NCI-H748 (cell line): ENCODE results near the gene ELAC2.

Source experiments
- DNase-seq: peaks from one replicate; lab custom pipeline; 2025; ENCODE audit not compliant: unreplicated experiment; lab: John Stamatoyannopoulos, UW

The ELAC2 gene

DNA sequence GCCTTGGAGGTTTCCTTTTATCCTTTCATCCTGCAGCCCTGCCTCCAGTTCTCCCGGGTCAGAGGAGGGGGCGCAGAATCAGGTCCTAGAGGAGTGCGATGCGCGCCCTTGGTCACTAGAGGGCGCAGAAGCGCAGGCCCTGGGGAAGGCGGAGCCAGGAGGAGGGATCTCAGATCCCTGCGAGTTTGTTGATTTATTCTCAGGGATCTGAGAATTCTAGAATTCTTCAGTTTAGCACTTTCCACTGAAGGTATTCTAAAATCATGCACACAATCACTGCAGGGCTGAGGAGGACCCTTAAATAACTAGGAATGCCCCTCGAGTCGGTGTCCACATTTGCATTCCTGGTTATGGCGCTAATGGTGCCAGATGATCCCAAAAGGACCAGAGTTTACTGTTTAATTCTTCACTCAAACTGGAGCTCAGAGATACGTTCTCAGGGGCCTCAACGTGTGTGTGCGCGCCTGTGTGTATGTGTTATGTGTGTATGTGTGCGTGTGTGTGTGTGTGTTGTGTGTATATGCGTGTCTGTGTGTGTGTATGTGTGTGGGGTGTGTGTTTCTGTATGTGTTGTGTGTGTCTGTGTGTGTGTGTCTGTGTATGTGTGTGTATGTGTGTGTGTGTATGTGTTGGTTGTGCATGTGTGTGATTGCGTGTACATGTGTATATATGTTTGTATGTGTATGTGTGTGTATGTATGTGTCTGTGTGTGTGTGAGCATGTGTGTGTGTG is 6.9 kb upstream of the ELAC2 start:
- peak; percentile 72 for DNase-seq

DNA sequence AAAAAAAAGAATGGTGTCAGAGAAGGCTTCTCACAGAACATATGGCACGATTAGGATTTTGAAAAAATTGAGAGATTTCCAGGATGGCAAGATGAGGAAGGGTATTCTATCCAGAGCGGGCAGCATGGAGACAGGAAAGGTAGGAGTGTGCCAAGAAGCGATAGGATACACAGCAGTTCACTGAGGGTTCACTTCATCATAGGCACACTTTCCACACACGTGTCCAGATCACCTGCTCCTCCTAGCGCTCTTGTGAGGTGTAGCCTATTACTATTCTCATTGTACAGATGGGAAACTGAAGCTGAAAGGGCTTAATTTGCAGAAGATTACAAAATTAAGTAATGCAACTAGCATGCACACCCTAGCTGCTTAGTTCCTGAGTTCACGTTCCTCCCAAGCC is 6.2 kb upstream of the ELAC2 start:
- peak; percentile 22 for DNase-seq

DNA sequence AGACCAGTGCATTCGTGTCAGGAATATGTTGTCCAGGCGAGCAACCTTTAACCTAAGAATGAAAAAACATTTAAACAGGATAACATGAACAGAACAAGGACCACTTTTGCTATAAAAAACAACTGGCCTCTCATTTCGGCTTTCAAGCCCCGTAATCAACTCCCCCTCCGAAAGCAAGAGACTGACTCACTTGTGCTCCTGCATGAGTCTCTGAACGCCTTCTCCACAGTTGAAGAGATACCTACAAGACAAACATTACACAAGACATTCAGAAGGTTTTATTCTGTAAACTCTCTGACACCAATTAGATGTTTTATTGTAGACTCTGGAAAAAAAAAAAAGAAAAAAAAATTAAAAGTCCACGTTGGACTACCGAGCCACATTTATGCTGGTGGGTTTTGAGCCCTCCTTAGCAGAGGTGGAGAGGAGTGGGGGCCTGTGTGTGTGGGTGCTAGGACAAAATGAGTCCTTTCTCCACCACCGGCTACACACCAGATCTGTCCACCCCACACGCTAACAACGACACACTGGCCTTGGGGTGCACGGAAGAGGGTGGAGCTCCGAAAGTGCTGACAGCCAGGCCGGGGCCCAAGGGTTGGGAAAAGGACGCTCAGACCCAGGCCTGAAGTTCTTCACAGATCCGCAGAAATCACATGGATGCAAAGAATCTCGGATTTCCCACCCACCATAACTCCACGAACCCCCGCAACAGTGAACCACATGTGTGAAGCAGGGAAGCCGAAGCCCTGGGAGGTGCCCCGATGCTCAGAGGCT is 759 bp downstream of the ELAC2 start:
- DNase-seq = no peak

DNA sequence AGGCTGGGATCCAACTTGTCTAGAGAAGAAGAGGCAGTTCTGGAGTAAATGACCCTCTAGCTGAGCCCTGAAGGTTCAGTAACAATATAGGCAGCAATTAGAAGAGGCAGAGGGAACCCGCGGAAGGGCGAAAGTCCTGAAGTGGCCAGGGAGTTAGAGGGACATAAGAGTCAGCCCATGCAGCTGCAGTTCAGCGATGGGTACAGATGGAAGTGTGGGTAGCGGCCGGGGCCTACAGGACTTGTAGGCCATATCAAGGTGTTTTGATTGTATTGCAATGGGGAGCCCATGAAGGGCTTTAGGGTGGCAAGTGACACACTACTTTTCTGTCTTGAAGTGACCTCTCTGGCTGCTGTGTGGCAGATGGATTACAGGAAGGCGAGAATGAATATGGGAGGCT is 3.0 kb downstream of the ELAC2 start:
- no peak for DNase-seq

GRCh38 chr17:13010959-13011358 is 6.9 kb downstream of the ELAC2 start:
- no peak for DNase-seq

- no peak for DNase-seq
Observed at GRCh38 chr17:13008461-13008860, 9.4 kb downstream of the ELAC2 start.

DNA sequence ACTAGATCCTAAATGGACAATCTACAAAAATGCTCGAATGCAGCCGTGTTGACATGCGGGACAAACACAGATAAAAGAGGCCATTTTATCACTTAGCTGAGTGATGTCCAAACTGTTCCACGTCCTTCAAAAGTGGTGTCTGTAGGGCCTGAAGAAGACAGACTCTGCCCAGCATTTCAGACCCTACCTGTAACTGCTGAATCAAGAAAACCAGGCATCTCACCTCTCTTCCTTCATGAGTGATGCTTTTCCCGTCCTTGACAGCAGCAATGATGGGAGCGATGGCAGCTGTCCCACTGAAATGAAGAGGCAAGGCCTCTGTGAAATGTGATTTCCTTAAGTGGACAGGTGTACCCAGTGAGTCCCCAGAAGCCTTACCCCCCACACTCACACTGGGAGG is 12.3 kb downstream of the ELAC2 start:
- DNase-seq = no peak

- no peak for DNase-seq
Observed at GRCh38 chr17:13004336-13004735, 13.5 kb downstream of the ELAC2 start.

DNA sequence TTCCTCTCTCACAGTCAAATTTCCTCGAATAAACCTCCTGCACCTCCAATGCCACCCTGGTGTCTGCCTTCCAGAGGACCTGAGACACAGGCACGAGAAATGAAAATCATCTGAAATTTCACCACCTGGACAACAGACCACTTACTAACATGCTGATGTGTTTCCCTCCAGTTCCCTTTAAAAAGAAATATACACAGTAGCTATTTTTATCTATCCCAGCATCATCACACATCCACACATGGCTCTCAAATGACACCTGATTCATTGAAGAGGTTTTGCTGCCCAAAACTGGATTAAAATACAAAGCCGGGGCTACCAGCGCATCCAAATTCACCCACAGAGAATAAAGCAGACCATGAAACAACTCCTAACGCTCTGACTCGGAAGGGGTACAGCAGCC is 13.9 kb downstream of the ELAC2 start:
- DNase-seq = no peak

DNA sequence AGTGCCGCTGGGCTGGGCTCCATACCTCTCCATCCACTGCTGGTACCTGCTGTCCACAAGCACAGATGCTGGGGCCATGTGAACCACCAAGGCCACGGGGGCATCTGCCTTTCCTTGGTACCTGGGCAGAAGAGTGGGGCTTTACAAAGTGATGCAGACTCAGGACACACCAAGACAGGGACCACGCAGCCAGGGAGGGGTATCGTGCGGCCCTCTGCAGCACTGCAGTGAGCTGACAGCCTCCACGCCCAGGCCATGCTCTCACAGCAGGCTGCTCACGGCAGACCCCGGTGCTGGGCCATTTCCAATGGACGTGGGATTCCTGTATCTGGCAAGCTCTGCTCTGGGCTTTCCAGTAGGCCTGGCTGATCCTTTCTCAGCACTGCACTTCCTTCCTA is 14.4 kb downstream of the ELAC2 start:
- no peak for DNase-seq

DNA sequence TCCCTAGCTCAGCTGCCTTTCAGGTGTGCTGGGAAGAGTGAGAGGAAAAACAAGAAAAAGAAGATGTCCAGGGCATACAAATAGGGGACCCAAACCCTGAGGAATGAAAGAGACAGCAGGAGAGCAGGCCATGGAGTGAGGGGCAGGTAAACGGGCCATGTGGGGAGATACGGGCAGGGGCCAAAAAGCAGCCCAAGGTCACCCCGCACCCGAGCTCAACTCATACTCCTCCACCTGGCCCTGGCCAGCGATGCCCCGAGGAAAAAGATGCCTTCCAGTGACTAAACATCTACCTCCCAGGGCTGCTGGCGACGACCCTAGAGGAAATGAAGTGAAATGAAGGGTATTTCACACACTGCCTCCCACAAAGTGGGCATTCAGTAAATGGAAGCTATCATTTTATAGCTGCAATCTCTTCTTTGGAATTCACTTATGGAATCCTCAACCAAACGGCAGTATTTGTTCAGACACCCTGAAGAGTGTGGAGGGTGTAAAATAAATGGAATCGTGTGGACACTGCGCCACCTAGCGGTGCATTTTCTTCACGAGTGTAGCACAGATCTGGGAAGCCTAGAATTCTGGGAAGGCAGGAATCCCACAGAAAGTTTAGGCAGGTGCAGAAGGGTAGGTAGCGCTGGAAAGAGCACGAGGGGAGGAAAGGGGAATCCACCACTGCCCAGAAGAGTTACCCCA is 14.9 kb downstream of the ELAC2 start:
- peak; percentile 76 for DNase-seq

DNA sequence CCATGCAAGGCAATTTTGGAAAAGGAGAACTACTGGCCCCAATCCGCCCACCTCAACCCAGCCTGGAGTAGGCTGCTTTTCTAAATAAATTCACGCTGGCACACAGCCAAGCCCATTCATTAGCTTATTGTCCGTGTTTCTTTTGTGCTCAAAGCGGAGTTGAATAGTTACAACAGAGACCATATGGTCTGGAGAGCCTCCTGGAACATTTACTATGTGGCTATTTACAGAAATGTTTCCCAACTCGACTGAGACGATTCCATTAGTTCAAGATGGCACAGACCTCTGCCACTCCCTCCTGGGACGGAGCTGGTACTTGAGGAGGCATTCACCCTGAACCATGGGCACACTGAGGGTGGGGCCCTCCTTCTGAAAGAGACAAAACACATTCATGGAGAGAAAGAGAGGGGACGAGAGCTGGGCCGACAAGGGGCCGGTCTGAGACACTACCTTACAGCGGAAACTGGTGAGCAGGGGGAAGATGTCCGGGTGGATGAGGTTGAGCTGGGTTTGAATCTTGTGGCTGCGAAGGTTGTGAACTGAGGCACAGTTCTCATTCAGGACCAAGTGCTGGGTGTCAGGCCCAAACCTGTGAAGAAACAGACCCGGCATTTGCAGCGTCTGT is 15.7 kb downstream of the ELAC2 start:
- DNase-seq = peak; percentile 88

- DNase-seq = no peak
Observed at GRCh38 chr17:13000561-13000960, 17.3 kb downstream of the ELAC2 start.

DNA sequence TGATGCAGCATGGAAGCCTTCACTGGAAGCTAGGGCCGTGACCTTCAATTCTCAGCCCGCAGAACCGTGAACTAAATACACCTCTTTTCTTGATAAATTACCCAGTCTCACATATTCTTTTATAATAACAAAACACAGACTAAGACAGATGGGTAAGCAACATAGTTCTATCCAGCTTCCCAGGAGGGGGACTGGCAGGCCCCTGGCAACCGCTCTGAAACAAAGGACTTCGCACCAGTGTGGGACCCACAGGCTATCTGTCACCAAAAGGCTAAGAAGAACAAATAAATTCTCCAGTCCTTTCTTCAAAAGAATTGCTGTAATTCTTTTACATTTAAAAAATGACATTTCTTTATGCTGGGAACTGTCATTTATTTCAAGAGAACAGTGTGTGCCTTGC is 19.0 kb downstream of the ELAC2 start:
- no peak for DNase-seq

DNA sequence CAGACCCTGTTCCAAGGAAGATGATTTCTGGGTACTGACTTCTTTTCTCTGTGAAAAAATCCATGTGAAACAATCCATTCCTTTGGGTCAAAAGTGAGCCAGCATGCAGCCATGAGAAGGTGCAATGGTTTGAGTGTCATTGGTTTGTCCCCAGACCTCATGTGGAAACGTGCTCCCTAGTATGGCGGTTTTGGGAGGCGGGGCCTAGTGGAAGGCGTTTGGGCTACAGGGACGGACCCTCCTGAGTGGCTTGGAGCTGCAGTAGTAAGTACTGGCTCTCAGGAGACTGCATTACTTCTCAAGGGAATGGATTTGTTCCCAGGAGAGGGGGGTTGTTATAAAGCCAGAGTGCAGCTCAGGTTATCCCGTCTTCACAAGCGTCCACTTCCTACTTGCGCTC is 19.4 kb downstream of the ELAC2 start:
- DNase-seq = no peak

DNA sequence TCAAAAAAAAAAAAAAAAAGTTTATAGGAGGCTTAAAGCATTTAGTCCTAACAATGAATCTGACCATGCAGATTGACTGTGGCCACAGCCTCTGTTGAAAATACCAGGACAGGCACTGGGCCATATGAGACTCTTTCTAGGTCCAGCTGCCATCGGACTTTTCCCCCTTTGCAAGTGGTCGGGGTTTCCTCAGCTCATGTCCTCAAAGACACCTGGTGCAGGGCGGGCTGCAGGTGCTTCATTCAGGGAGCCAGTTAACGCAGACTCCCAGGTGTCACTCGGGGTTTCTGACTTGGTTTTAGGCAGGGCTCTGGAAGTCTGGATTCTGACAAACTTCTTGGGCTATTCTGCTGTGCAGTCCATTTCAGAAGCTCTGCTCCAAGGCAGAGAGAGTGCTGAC is 20.9 kb downstream of the ELAC2 start:
- DNase-seq = no peak

DNA sequence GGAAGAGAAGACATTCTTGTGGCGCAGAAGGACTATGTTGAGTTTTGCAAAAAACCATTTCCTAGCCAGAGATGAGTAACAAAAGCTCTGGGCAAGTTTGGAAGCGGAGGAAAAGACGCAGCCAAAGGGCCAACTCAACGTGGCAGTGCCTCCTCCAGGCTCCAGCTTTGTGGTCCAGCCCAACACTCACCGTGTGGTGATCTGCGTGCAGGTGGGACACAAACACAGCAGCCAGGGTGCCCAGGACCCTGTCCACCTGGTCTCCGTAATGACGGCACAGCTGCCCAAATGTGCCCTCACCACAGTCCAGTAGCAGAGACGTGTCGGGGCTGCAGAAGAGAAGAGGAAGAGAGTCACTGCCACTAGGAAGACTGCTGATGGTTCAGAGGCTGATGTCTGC is 21.5 kb downstream of the ELAC2 start:
- DNase-seq = no peak

DNA sequence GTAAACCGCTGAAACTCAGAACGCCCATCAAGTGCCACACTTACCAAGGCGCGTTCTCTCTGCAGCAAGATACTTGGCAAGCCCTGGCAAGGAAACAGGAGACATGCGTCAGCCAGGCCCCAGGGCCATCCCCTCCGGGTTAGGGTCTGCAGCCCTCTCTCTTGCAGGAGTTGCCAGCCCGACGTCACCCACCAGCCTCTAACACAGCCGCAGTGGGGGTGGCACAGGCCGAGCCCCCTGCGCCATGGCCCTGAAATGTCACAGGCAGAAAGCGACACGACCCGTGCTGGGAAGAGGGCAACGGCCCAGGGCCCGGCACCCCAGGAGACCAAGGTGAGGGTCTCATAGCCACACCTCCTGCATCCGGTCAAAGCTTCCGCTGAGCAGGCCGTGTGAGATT is 21.9 kb downstream of the ELAC2 start:
- no peak for DNase-seq

GRCh38 chr17:12995106-12995895 is 22.5 kb downstream of the ELAC2 start:
- DNase-seq = no peak

DNA sequence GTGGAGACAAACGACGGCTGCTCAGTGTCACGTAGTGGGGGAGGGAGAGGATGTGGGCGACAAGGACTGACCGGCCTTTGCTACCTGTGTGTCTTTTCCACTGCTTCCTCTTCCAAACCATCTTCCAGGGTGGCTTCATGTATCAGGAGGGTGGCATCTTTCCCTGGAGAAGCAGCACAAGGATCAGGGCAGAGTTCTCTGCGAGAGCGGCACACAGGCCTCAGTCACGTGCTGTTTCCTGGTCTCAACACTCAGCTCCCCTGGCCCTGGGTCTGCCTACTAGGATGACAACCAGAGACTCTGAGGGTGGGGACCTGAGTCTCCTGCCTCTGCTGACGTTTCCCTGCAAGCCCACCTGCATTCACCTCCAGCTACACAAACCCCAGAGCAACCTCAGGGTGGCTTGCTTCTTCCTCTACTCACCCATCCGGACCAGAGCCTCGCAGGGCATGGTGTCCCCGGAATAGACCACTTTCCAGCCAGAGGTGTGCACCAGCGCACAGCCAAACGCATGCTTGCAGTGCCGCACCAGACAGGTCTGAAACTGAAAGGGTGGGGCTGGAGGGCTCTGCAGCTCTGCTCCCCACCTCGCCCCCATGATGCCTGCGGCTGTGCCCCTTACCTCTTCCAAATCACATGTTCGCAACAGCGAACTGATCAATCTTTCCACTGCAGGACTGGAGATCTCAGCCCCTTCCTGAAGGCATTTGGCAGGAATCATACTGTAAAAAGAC is 23.3 kb downstream of the ELAC2 start:
- no peak for DNase-seq
